Germinal center (tissue), 1 donor: Measurements from ENCODE around the gene SOHLH1.

Experiments
- DNase-seq: peaks from one replicate; pipeline ENCODE4 v3.0.0; 2012; ENCODE audit warnings: mixed read lengths, low spot score

The SOHLH1 gene

GRCh38 chr9:135659252-135659651, 40.0 kb downstream of the SOHLH1 start:
- no peak for DNase-seq

DNA sequence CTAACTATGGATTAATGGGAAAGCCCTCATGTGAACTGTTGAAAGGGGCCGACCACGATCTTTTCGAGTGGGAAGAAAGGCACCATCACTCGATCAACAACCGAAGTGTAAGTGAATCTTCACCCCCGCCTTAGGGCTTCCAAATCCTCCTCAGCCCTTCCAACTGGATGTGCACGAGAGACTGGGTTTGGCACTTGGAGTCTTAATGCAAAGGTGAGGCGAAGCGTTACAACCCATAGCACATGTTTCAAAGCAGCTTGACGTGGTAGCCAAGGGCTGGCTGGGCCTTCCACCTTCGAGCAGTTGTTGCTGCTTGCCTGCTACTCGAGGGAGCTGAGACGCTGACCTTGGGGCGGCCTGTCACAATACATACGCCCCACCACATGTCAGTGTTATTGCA, 41.9 kb downstream of the SOHLH1 start:
- DNase-seq = no peak

DNA sequence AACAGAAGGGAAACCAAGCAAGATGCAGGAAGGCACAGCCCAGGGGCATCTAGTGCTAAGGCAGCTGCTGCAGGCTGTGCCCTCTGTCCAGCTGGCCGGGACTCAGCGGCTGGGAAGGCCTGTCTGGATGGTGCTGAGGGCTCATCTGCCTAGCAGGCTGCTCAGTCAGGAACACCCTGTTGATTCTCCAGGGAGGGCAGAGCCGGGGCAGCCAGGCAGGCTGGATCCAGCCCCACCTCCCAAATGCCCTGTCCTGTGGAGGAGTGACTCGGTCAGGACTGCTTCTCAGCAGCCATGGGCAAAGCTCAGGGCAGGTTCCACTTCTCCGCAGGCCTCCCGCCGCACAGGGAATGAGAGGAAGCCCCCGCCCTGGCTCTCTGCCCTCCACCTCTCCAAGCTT, 44.0 kb downstream of the SOHLH1 start:
- no peak for DNase-seq

DNA sequence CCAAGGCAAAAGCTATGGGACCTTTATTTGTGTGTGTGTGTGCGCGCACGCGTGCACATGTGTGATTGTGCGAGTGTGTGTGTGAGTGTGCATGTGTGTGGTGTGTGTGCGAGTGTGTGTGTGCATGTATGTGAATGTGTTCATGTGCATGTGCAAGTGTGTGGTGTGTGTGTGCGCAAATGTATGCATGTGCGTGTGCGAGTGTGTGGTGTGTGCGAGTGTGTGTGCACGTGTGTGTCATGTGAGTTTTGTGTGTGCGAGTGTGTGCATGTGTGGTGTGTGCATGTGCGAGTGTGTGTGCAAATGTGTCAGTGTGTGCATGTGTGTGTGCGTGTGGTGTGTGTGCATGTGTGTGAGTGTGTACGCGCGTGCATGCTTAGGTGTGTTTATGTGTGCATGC, 48.9 kb downstream of the SOHLH1 start:
- no peak for DNase-seq

DNA sequence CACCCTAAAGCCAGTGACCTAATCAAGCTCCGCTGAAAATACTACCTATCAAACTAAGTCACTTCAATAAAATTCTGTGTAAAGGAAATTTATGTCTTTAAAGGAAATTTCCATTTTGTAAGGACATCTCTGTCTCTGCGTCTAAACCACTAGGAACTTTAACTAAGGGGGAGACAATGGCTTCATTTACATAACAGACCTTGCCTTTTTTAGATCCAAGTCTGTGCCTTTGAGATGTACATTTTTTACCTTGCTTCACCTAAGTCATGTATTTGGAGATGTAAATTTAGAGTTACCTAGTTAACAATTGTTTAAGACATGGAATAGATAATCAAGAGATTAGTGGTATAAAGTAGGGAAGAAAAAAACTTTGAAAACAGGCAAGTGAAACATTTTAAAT, 49.8 kb downstream of the SOHLH1 start:
- no peak for DNase-seq

DNA sequence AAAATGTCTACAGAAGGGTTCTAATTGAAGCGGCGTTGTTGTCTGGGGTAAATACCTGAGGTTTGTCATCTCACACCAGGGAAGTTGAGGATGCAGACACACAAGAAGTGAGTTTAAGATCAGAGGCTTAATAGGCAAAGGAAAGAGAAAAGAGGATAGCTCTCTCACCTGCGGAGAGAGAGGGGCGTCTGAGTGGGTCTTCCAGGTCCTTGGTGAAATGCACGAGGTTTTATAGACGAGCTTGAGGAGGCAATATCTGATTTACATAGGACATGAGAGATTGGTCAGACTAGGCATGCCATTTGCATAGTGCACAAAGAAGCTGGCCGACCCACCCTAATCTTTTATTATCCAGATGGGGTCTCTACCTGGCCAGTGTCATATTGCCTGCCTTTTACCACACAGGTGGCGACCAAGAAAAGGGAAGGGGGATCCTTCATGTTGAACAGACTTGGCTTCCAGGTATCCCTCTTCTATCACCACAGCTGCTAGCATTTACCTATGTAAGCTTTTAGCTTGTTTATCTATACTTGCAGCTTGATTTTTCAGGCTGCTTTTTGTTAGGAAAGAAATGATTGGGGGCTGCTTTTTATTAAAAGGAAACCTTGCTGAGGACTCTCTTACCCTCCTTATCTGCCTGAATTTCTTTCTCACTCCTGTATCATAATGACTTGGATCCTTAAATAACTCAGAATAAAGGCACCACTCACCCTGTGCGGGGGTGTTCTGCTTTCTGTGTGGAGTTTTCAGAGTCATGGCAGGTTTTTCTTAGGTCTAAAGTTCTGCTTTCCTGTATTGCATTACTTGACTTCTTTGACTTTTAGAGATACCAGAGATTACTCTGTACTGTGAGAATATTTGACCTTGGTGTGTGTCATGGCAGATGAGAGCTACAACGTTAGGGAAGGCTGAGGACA, 50.5 kb downstream of the SOHLH1 start:
- DNase-seq = no peak

- DNase-seq = no peak
These were observed 51.4 kb downstream of the SOHLH1 start for GRCh38 chr9:135647884-135648283.

DNA sequence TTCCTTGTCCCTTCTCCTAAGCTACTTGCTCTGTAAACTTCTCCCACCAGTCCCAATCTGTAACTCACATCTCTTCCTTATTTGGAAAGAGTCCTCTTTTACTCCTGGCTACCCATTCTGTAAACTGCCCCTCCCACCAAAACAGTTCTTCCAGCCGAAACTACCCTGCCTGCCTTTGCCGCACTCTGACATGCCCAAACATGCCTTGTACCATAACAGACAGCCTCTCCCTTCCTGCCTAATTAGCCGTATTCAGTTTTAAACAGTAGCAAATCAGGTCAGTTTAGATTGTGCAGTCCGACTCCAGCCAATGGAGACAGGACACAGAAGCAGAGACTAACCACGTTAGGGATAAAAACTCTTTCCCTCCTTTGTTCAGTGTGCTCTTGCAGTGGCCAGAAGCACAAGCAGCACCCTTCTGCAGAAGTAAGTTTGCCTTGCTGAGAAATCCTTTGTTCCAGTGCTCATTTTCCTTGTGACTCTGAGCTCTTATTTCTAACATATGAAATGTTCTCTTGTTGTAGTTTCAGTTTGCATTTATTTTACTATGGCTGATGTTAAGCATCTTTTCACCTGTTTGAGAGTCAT, 54.6 kb downstream of the SOHLH1 start:
- no peak for DNase-seq
